CD14-positive monocyte (primary cell): ENCODE measurements around the gene SLC9A7. TPM values are rescaled to one million over a fixed set of nuclear protein-coding genes. Genes with fewer than 3 reads are reported as not detected.

Source experiments
- DNase-seq, 3 donors: peaks; one replicate each; pipeline ENCODE4 v3.0.0-alpha.2; 2011 to 2022
- H2AFZ ChIP-seq: 2 replicates; pipeline ENCODE4 v1.6.0; 2012; ENCODE audit warnings: mild to moderate bottlenecking, low read depth, low read length, inconsistent platforms; ENCODE audit not compliant: insufficient read depth, poor library complexity, severe bottlenecking
- H3K27ac ChIP-seq, 2 donors: 1 replicate in 1 of 2; 2 replicates in 1 of 2; pipeline ENCODE4 v1.5.1; 2012 to 2013; ENCODE audit warnings: low read length in 2 of 2, control low read depth in 1 of 2, inconsistent platforms in 1 of 2, low read depth in 1 of 2, mild to moderate bottlenecking in 1 of 2
- H3K27me3 ChIP-seq, 2 donors: one replicate each; pipeline versions ENCODE4 v1.6.0 to v1.6.1; 2011 to 2013; ENCODE audit warnings: low read length in 2 of 2; ENCODE audit not compliant: control insufficient read depth in 2 of 2, insufficient read depth in 2 of 2
- H3K36me3 ChIP-seq, 2 donors: replicated peaks in 1 of 2; 1 replicate in 1 of 2; 2 replicates in 1 of 2; pipeline versions ENCODE4 v1.5.1 to v1.6.1; 2012 to 2013; ENCODE audit warnings: low read length in 2 of 2, control low read depth in 1 of 2, inconsistent platforms in 1 of 2, mild to moderate bottlenecking in 1 of 2; ENCODE audit not compliant: insufficient read depth in 2 of 2, control insufficient read depth in 1 of 2
- H3K4me1 ChIP-seq, 2 donors: 1 replicate in 1 of 2; 2 replicates in 1 of 2; pipeline versions ENCODE4 v1.5.1 to v1.6.1; 2012 to 2013; ENCODE audit warnings: low read length in 2 of 2, control low read depth in 1 of 2, inconsistent platforms in 1 of 2, mild to moderate bottlenecking in 1 of 2, moderate library complexity in 1 of 2; ENCODE audit not compliant: insufficient read depth in 2 of 2, control insufficient read depth in 1 of 2
- H3K4me2 ChIP-seq: replicated peaks from 2 replicates; pipeline ENCODE3; 2012; ENCODE audit warnings: low read length, moderate library complexity, mild to moderate bottlenecking; ENCODE audit not compliant: poor library complexity, severe bottlenecking; ENCODE audit errors: extremely low read depth
- H3K4me3 ChIP-seq, 3 experiments: fragments of 200-600 bp in 1 of 3; sonication (generic) in 1 of 3; replicated peaks in 1 of 3; 1 replicate in 2 of 3; 2 replicates in 1 of 3; pipeline ENCODE4 v1.5.1; 2011 to 2013; ENCODE audit warnings: low read length in 3 of 3, mild to moderate bottlenecking in 3 of 3, control low read depth in 2 of 3, low read depth in 2 of 3, inconsistent platforms in 1 of 3, moderate library complexity in 1 of 3
- H3K79me2 ChIP-seq: 2 replicates; pipeline ENCODE4 v1.6.0; 2012; ENCODE audit warnings: mild to moderate bottlenecking, control low read depth, inconsistent platforms, low read length, moderate library complexity; ENCODE audit not compliant: insufficient read depth
- H3K9ac ChIP-seq: 2 replicates; pipeline ENCODE4 v1.6.0; 2017; ENCODE audit warnings: low read length, mild to moderate bottlenecking; ENCODE audit not compliant: insufficient read depth, poor library complexity, severe bottlenecking
- H3K9me3 ChIP-seq, 2 donors: replicated peaks in 1 of 2; 1 replicate in 1 of 2; 2 replicates in 1 of 2; pipeline versions ENCODE4 v1.5.1 to v1.6.1; 2012 to 2013; ENCODE audit warnings: low read length in 2 of 2, control low read depth in 1 of 2; ENCODE audit not compliant: control insufficient read depth in 1 of 2, insufficient read depth in 1 of 2
- H4K20me1 ChIP-seq: 2 replicates; pipeline ENCODE4 v1.6.0; 2012; ENCODE audit warnings: mild to moderate bottlenecking, low read length, control low read depth, moderate library complexity; ENCODE audit not compliant: insufficient read depth
- H3K27ac Mint-ChIP-seq, 7 donors: one replicate each; pipeline ENCODE4 v1.8.0; 2020; ENCODE audit warnings: mild to moderate bottlenecking in 7 of 7, mixed read lengths in 7 of 7, moderate library complexity in 6 of 7, inconsistent platforms in 2 of 7
- H3K27me3 Mint-ChIP-seq, 3 donors: one replicate each; pipeline ENCODE4 v1.8.0; 2021 to 2022; ENCODE audit warnings: low read depth in 3 of 3, mild to moderate bottlenecking in 3 of 3, mixed read lengths in 3 of 3, moderate library complexity in 3 of 3, inconsistent platforms in 1 of 3
- H3K36me3 Mint-ChIP-seq, 2 donors: one replicate each; pipeline ENCODE4 v1.8.0; 2020; ENCODE audit warnings: mixed read lengths in 2 of 2, inconsistent platforms in 1 of 2, mild to moderate bottlenecking in 1 of 2
- H3K4me1 Mint-ChIP-seq: one replicate; pipeline ENCODE4 v1.8.0; 2020; ENCODE audit warnings: mild to moderate bottlenecking, mixed read lengths
- H3K4me3 Mint-ChIP-seq, 2 donors: one replicate each; pipeline ENCODE4 v1.8.0; 2020; ENCODE audit warnings: mild to moderate bottlenecking in 2 of 2, mixed read lengths in 2 of 2, moderate library complexity in 1 of 2
- H3K9me3 Mint-ChIP-seq, 7 donors: one replicate each; pipeline ENCODE4 v1.8.0; 2020 to 2022; ENCODE audit warnings: mixed read lengths in 7 of 7, mild to moderate bottlenecking in 6 of 7, moderate library complexity in 6 of 7, inconsistent platforms in 2 of 7
- WGBS: methylation state at CpG from one replicate; pipeline ENCODE4 v1.1.5; 2013; ENCODE audit warnings: missing lambda C conversion rate; ENCODE audit not compliant: insufficient coverage; 5-methylcytosine and 5-hydroxymethylcytosine counted together
- intact Hi-C, 2 donors: fragments of 100-400 bp; cut with micrococcal nuclease; formaldehyde crosslinking; loops; one replicate each; pipeline versions ENCODE4 v1.15.0 to v1.15.1; 2023
- polyA plus RNA-seq, 3 donors: library from polyadenylated mRNA; depleted of rRNA in 1 of 3; unstranded in 2 of 3; stranded (reverse) in 1 of 3; fragments of 300-500 nt in 2 of 3; fragments of >200 nt in 1 of 3; fragmentation: Illumina TruSeq in 2 of 3; gene quantifications; 1 replicate in 2 of 3; 2 replicates in 1 of 3; pipeline ENCODE4 v1.2.3, GENCODE V29; 2012 to 2021
- TF ChIP-seq, protein P1 (sequence below): fragments of 200-600 bp; IDR thresholded peaks from one replicate; pipeline ENCODE4 v1.8.0; 2022; ENCODE audit warnings: antibody characterized with exemption, mild to moderate bottlenecking

SLC9A7 gene
- polyA plus RNA-seq, 3 donors: 0.73 to 2.0 (median 1.0) TPM

DNA sequence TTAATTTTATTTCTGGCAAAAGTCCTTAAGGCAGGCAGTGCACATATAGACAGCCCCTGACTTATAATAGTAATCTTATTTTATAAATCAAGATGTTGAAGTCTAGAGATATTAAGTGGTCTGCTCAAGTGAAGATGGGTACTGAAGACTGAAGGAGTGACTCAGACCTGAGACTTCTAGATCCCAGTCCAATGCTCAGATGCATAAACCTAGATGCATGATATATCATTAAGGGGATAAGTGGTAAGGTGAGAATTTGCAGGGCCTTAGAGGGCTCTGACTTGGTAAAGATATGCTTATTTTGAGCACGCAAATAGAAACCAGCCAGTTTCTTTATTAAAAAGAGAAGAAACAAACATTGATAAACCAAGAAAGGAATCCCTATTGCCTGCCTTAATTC lies 42.9 kb downstream of the SLC9A7 start:
- Histone ChIP-seq H4K20me1 (no peaks in the 10 kb centered on the region), H3K79me2 (no peaks in the 10 kb centered on the region), H3K4me3 (no peak overlapping the region), H3K4me2 (no peak overlapping the region), H3K36me3 (no peaks in the 10 kb centered on the region), H3K27ac (no peak overlapping the region), H3K4me1 (peaks cover 26 to 28% of the 10 kb centered on the region in 2 donors), H2AFZ (no peak overlapping the region), H3K9ac (no peak overlapping the region), H3K27me3 (peaks cover 0 to 2% of the 10 kb centered on the region in 2 donors), H3K9me3 (no peaks in the 10 kb centered on the region)
- peaks cover 0 to 9% (median 1%) of the 10 kb centered on the region in 3 donors for H3K27me3 Mint-ChIP-seq
- no peaks in the 10 kb centered on the region for H3K36me3 Mint-ChIP-seq
- peaks cover 41% of the 10 kb centered on the region for H3K4me1 Mint-ChIP-seq
- H3K9me3 Mint-ChIP-seq: peaks cover 0 to 7% (median 3%) of the 10 kb centered on the region in 7 donors
- no peak overlapping the region for H3K27ac Mint-ChIP-seq
- TF ChIP-seq, protein P1, sequence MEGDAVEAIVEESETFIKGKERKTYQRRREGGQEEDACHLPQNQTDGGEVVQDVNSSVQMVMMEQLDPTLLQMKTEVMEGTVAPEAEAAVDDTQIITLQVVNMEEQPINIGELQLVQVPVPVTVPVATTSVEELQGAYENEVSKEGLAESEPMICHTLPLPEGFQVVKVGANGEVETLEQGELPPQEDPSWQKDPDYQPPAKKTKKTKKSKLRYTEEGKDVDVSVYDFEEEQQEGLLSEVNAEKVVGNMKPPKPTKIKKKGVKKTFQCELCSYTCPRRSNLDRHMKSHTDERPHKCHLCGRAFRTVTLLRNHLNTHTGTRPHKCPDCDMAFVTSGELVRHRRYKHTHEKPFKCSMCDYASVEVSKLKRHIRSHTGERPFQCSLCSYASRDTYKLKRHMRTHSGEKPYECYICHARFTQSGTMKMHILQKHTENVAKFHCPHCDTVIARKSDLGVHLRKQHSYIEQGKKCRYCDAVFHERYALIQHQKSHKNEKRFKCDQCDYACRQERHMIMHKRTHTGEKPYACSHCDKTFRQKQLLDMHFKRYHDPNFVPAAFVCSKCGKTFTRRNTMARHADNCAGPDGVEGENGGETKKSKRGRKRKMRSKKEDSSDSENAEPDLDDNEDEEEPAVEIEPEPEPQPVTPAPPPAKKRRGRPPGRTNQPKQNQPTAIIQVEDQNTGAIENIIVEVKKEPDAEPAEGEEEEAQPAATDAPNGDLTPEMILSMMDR: no peak
- WGBS: no CpG with 5 or more reads among the region's 1 CpG
- intact Hi-C loops: no loop called here
- no peak for DNase-seq
- no peak overlapping the region for H3K4me3 Mint-ChIP-seq

DNA sequence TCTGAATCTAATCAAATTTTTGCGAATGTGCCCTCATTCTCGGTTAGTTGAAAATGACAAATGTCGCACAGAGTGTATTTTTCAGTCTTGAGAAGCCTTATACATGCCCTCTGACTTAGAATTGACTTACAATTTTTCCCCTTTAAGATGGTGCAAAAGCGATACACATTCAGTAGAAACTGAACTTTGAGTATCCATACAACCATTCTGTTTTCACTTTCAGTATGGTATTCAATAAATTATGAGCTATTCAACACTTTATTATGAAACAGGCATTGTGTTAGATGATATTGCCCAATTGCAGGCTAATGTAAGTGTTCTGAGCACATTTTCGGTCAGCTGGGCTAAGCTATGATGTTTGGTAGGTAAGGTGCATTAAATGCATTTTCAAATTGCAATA lies 43.4 kb downstream of the SLC9A7 start:
- no CpG with 5 or more reads among the region's 5 CpGs for WGBS
- intact Hi-C loops: no loop called here
- TF ChIP-seq, protein P1: no peak

More for the DNA sequence above, 43.4 kb downstream of the SLC9A7 start:
- H3K27ac ChIP-seq: no peak overlapping the region
- Mint-ChIP-seq H3K27me3 (peaks cover 0 to 9% (median 1%) of the 10 kb centered on the region in 3 donors), H3K9me3 (peaks cover 0 to 7% (median 3%) of the 10 kb centered on the region in 7 donors), H3K27ac (no peak overlapping the region), H3K4me1 (peaks cover 43% of the 10 kb centered on the region), H3K36me3 (no peaks in the 10 kb centered on the region), H3K4me3 (no peak overlapping the region)
- no peaks in the 10 kb centered on the region for H3K79me2 ChIP-seq
- peaks cover 28% of the 10 kb centered on the region in 2 donors for H3K4me1 ChIP-seq
- no peak overlapping the region for H2AFZ ChIP-seq
- H3K36me3 ChIP-seq: no peaks in the 10 kb centered on the region
- no peak overlapping the region for H3K4me2 ChIP-seq
- H4K20me1 ChIP-seq: no peaks in the 10 kb centered on the region
- no peaks in the 10 kb centered on the region for H3K27me3 ChIP-seq
- no peak overlapping the region for H3K4me3 ChIP-seq
- no peaks in the 10 kb centered on the region for H3K9me3 ChIP-seq
- DNase-seq: peak in 1 of 3 donors; percentile 4
- H3K9ac ChIP-seq: no peak overlapping the region
